HCT116 (cell line): ENCODE results near the gene DNM2. TPM values are rescaled to one million over a fixed set of nuclear protein-coding genes. Genes with fewer than 3 reads are reported as not detected.

ENCODE experiments used
- ATAC-seq: fragments of 200-7000 bp; cut with Tn5 transposase; 2 replicates; pipeline ENCODE4 v1.9.1; 2020; ENCODE audit warnings: mild to moderate bottlenecking, moderate library complexity
- BruUV-seq: library from RNA; stranded (reverse); fragments of 400-500 nt; replicated peaks from 2 replicates; lab custom pipeline; 2021; lab: Mats Ljungman, UMichigan
- CTCF ChIA-PET: fragments of 300-600 bp; sonication (Branson Sonifier 250); formaldehyde crosslinking; loops from one replicate; lab custom pipeline; 2021; ENCODE audit warnings: antibody characterized with exemption; lab: Charles Lee
- POLR2A ChIA-PET: fragments of 300-600, 350-600 bp; sonication (Branson Sonifier 250); formaldehyde crosslinking; loops from one replicate; lab custom pipeline; 2021; ENCODE audit warnings: antibody characterized with exemption; lab: Charles Lee
- RAD21 ChIA-PET, 2 experiments: fragments of 300-600 bp; sonication (Branson Sonifier 250); formaldehyde crosslinking; loops; one replicate each; lab custom pipeline; 2023; ENCODE audit warnings: low total read pairs in 2 of 2; ENCODE audit not compliant: uncharacterized antibody in 2 of 2, unreplicated experiment in 2 of 2, low non-redundant PET in 1 of 2; lab: Charles Lee
- DNase-seq: peaks from one replicate; pipeline ENCODE4 v3.0.0-alpha.2; 2010; ENCODE audit warnings: low read depth, low spot score
- H2AFZ ChIP-seq: fragments of 200-600 bp; shearing (Covaris generic), sonication (generic); 2 replicates; pipeline ENCODE4 v1.6.1; 2017; ENCODE audit warnings: low read depth, mixed run types, mixed read lengths, antibody characterized with exemption, low read length; ENCODE audit not compliant: poor library complexity, severe bottlenecking
- H3K27ac ChIP-seq: 2 replicates; pipeline ENCODE4 v1.5.1; 2012; ENCODE audit warnings: low read depth, low read length
- H3K27me3 ChIP-seq: fragments of 200-600 bp; sonication (generic); 2 replicates; pipeline ENCODE4 v1.6.1; 2016; ENCODE audit warnings: mixed run types, low read length, mixed read lengths; ENCODE audit not compliant: insufficient read depth
- H3K36me3 ChIP-seq, 2 experiments: fragments of 200-500 bp in 1 of 2; fragments of 200-600 bp in 1 of 2; sonication (Bioruptor generic) in 1 of 2; sonication (generic) in 1 of 2; 2 replicates each; pipeline versions ENCODE4 v1.5.1 to v1.6.1; 2014 to 2016; ENCODE audit warnings: low read length in 2 of 2, inconsistent platforms in 1 of 2, mixed read lengths in 1 of 2, mixed run types in 1 of 2; ENCODE audit not compliant: insufficient read depth in 2 of 2, control insufficient read depth in 1 of 2
- H3K4me1 ChIP-seq, 2 experiments: fragments of 200-600 bp in 1 of 2; sonication (generic) in 1 of 2; 2 replicates each; pipeline versions ENCODE4 v1.5.1 to v1.6.1; 2012 to 2017; ENCODE audit warnings: low read length in 2 of 2, inconsistent platforms in 1 of 2, mild to moderate bottlenecking in 1 of 2, mixed read lengths in 1 of 2, mixed run types in 1 of 2, moderate library complexity in 1 of 2; ENCODE audit not compliant: insufficient read depth in 2 of 2, control insufficient read depth in 1 of 2
- H3K4me2 ChIP-seq: fragments of 200-600 bp; sonication (generic); 2 replicates; pipeline ENCODE4 v1.6.1; 2017; ENCODE audit warnings: mixed run types, low read length, mixed read lengths
- H3K4me3 ChIP-seq, 2 experiments: fragments of 200-600 bp in 1 of 2; sonication (generic) in 1 of 2; replicated peaks in 1 of 2; 2 replicates each; pipeline ENCODE4 v1.5.1; 2011 to 2016; ENCODE audit warnings: low read length in 2 of 2, control low read depth in 1 of 2, low read depth in 1 of 2, mild to moderate bottlenecking in 1 of 2, mixed read lengths in 1 of 2, mixed run types in 1 of 2
- H3K79me2 ChIP-seq: fragments of 200-600 bp; sonication (generic); 2 replicates; pipeline ENCODE4 v1.6.1; 2017; ENCODE audit warnings: mild to moderate bottlenecking, mixed run types, low read length, moderate library complexity, mixed read lengths; ENCODE audit not compliant: insufficient read depth
- H3K9ac ChIP-seq: fragments of 200-600 bp; sonication (generic); 2 replicates; pipeline ENCODE4 v1.6.1; 2016; ENCODE audit warnings: low read length, mixed read lengths
- H3K9me2 ChIP-seq: fragments of 200-600 bp; sonication (generic), shearing (Covaris generic); 2 replicates; pipeline ENCODE4 v1.6.1; 2017; ENCODE audit warnings: mixed run types, mild to moderate bottlenecking, moderate library complexity; ENCODE audit not compliant: insufficient read depth
- H3K9me3 ChIP-seq, 2 experiments: fragments of 200-500 bp in 1 of 2; fragments of 200-600 bp in 1 of 2; sonication (Bioruptor generic) in 1 of 2; sonication (generic) in 1 of 2; 2 replicates each; pipeline ENCODE4 v1.6.1; 2014 to 2017; ENCODE audit warnings: low read length in 2 of 2, mixed read lengths in 2 of 2, inconsistent platforms in 1 of 2, low read depth in 1 of 2, mild to moderate bottlenecking in 1 of 2, mixed run types in 1 of 2, moderate library complexity in 1 of 2; ENCODE audit not compliant: control insufficient read depth in 1 of 2, insufficient read depth in 1 of 2
- H4K20me1 ChIP-seq: fragments of 200-600 bp; sonication (generic), shearing (Covaris generic); 2 replicates; pipeline ENCODE4 v1.6.1; 2017; ENCODE audit warnings: mixed run types, mild to moderate bottlenecking, moderate library complexity; ENCODE audit not compliant: insufficient read depth
- CBX3 ChIP-seq: IDR thresholded peaks from 2 replicates; pipeline ENCODE4 v1.6.1; 2012; ENCODE audit warnings: low read depth
- CEBPB ChIP-seq: IDR thresholded peaks from 2 replicates; pipeline ENCODE4 v1.6.1; 2012; ENCODE audit warnings: low read depth
- EGR1 ChIP-seq: IDR thresholded peaks from 2 replicates; pipeline ENCODE4 v1.6.1; 2012; ENCODE audit warnings: low read depth
- EZH2 ChIP-seq: fragments of 200-600 bp; sonication (generic); IDR thresholded peaks from 2 replicates; pipeline ENCODE4 v1.6.1; 2017; ENCODE audit warnings: antibody characterized with exemption, mixed run types
- EZH2phosphoT487 ChIP-seq: fragments of 200-600 bp; IDR thresholded peaks from 2 replicates; pipeline ENCODE4 v1.6.1; 2018; ENCODE audit warnings: antibody characterized with exemption, borderline replicate concordance
- FOSL1 ChIP-seq: IDR thresholded peaks from 2 replicates; pipeline ENCODE4 v1.6.1; 2012; ENCODE audit warnings: low read depth
- JUND ChIP-seq: IDR thresholded peaks from 2 replicates; pipeline ENCODE4 v1.6.1; 2012
- POLR2A ChIP-seq: IDR thresholded peaks from 2 replicates; pipeline ENCODE4 v1.7.0; 2011; ENCODE audit warnings: borderline replicate concordance; ENCODE audit not compliant: insufficient read depth, insufficient read length; ENCODE audit errors: extremely low read depth
- RAD21 ChIP-seq: IDR thresholded peaks from 2 replicates; pipeline ENCODE4 v1.6.1; 2012; ENCODE audit warnings: low read depth, mild to moderate bottlenecking
- SIN3A ChIP-seq: IDR thresholded peaks from 2 replicates; pipeline ENCODE4 v1.6.1; 2012; ENCODE audit warnings: low read depth
- SP1 ChIP-seq: IDR thresholded peaks from 2 replicates; pipeline ENCODE4 v1.6.1; 2012; ENCODE audit warnings: low read depth
- SRF ChIP-seq: IDR thresholded peaks from 2 replicates; pipeline ENCODE4 v1.6.1; 2012; ENCODE audit warnings: low read depth
- TCF7L2 ChIP-seq: IDR thresholded peaks from 2 replicates; pipeline ENCODE4 v1.7.0; 2011; ENCODE audit warnings: borderline replicate concordance, inconsistent platforms; ENCODE audit not compliant: insufficient read depth, insufficient read length; ENCODE audit errors: extremely low read depth
- YY1 ChIP-seq: IDR thresholded peaks from 2 replicates; pipeline ENCODE4 v1.6.1; 2011; ENCODE audit warnings: low read length, low read depth, moderate library complexity, mild to moderate bottlenecking; ENCODE audit not compliant: insufficient replicate concordance; ENCODE audit errors: extremely low read depth
- ZNF274 ChIP-seq: fragments of 200-500 bp; sonication (Bioruptor generic); IDR thresholded peaks from 2 replicates; pipeline ENCODE4 v1.6.1; 2014; ENCODE audit warnings: mild to moderate bottlenecking, low read depth, low read length, inconsistent platforms
- intact Hi-C: fragments of 100-400 bp; cut with micrococcal nuclease; formaldehyde crosslinking; loops from 2 replicates; pipeline ENCODE4 v1.10.0; 2022
- total RNA-seq: library from RNA; stranded (reverse); gene quantifications from one replicate; pipeline ENCODE4 v1.2.1, GENCODE V29; 2021; ENCODE audit not compliant: unreplicated experiment
- TF ChIP-seq, protein P1 (sequence below): IDR thresholded peaks from 2 replicates; pipeline ENCODE4 v1.6.1; 2012
- TF ChIP-seq, protein P2 (sequence below), 3 experiments: fragments of 200-600 bp in 1 of 3; sonication (generic) in 1 of 3; IDR thresholded peaks in 2 of 3; conservative IDR thresholded peaks in 1 of 3; 2 replicates each; pipeline ENCODE4 v1.5.1; 2012 to 2017; ENCODE audit warnings: low read depth in 2 of 3, low read length in 2 of 3, antibody characterized with exemption in 1 of 3, borderline replicate concordance in 1 of 3, control low read depth in 1 of 3, mild to moderate bottlenecking in 1 of 3, mixed read lengths in 1 of 3, mixed run types in 1 of 3, moderate library complexity in 1 of 3; ENCODE audit not compliant: insufficient read depth in 1 of 3
- TF ChIP-seq, protein P3 (sequence below): IDR thresholded peaks from 2 replicates; pipeline ENCODE4 v1.6.1; 2011; ENCODE audit warnings: mild to moderate bottlenecking, low read length, moderate library complexity; ENCODE audit not compliant: insufficient replicate concordance; ENCODE audit errors: extremely low read depth
- TF ChIP-seq, protein P4 (sequence below): IDR thresholded peaks from 2 replicates; pipeline ENCODE4 v1.6.1; 2012

The DNM2 gene
- total RNA-seq, 1 experiment from 2014 or later: 183 TPM

DNA sequence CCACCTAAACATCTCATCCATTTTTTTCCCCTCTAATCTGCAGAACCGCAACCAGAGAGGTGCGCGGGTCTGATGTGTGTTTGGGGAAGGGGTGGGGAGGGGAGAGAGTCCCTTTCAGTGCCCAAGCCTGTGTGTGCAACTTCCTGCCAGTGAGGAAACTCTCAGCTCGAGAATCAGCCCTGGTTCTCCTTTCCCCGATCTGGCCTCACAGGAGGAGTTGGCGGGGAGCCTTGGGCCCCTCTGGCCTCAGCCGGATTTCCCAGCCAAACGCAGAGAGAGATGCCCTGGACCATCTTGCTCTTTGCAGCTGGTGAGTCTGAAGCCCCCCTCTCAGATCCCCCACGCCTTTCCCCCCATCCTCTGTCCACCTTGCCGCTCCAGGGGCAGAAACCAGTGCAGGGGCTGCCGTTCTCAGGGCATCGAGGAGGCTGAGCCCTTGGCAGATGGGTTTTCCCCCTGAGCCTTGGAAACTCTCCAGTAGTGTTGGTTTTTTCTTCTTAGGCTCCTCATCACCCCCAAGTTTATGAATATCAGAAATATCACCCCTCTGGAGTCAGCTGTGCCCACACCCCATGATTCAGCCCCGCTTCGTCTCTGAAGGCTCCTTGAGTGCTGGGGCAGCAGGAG lies 130.5 kb downstream of the DNM2 start, which contains the start of gene C19orf38:
C19orf38 (plus strand) TSS at position 186 of the 627 bp plus-strand sequence; CDS start at position 280, 94 bp downstream.
- Histone ChIP-seq H3K9ac (no peak within 1 kb of the TSS), H4K20me1 (no peaks in the 10 kb centered on the region), H3K79me2 (no peaks in the 10 kb centered on the region), H3K27me3 (no peaks in the 10 kb centered on the region), H2AFZ (no peak within 1 kb of the TSS), H3K36me3 (no peaks in the 10 kb centered on the region), H3K4me1 (peaks cover 2 to 6% of the 10 kb centered on the region in 2 experiments; a peak in 2 of 4 replicates), H3K4me2 (no peak within 1 kb of the TSS), H3K9me2 (no peaks in the 10 kb centered on the region), H3K9me3 (no peaks in the 10 kb centered on the region), H3K4me3 (no peak within 1 kb of the TSS), H3K27ac (no peak within 1 kb of the TSS)
- POLR2A ChIA-PET: no interaction called here
- TF ChIP-seq, protein P1, sequence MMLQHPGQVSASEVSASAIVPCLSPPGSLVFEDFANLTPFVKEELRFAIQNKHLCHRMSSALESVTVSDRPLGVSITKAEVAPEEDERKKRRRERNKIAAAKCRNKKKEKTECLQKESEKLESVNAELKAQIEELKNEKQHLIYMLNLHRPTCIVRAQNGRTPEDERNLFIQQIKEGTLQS: no peak
- TF ChIP-seq TCF7L2 (no peak), JUND (no peak), EZH2phosphoT487 (no peak), RAD21 (no peak), SP1 (no peak), ZNF274 (no peak), EGR1 (no peak), EZH2 (no peak), SIN3A (no peak), POLR2A (no peak), SRF (no peak), CBX3 (no peak), FOSL1 (no peak), CEBPB (no peak), YY1 (no peak)
- TF ChIP-seq, protein P2, sequence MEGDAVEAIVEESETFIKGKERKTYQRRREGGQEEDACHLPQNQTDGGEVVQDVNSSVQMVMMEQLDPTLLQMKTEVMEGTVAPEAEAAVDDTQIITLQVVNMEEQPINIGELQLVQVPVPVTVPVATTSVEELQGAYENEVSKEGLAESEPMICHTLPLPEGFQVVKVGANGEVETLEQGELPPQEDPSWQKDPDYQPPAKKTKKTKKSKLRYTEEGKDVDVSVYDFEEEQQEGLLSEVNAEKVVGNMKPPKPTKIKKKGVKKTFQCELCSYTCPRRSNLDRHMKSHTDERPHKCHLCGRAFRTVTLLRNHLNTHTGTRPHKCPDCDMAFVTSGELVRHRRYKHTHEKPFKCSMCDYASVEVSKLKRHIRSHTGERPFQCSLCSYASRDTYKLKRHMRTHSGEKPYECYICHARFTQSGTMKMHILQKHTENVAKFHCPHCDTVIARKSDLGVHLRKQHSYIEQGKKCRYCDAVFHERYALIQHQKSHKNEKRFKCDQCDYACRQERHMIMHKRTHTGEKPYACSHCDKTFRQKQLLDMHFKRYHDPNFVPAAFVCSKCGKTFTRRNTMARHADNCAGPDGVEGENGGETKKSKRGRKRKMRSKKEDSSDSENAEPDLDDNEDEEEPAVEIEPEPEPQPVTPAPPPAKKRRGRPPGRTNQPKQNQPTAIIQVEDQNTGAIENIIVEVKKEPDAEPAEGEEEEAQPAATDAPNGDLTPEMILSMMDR (IDR thresholded peaks at IDR 0.05 in 2 of 3, conservative IDR thresholded peaks at IDR 0.05 in 1 of 3; ENCODE audit: borderline replicate concordance in 1 of 3, insufficient read depth in 1 of 3, low read depth in 2 of 3, low read length in 2 of 3): no peak
- TF ChIP-seq, protein P3, sequence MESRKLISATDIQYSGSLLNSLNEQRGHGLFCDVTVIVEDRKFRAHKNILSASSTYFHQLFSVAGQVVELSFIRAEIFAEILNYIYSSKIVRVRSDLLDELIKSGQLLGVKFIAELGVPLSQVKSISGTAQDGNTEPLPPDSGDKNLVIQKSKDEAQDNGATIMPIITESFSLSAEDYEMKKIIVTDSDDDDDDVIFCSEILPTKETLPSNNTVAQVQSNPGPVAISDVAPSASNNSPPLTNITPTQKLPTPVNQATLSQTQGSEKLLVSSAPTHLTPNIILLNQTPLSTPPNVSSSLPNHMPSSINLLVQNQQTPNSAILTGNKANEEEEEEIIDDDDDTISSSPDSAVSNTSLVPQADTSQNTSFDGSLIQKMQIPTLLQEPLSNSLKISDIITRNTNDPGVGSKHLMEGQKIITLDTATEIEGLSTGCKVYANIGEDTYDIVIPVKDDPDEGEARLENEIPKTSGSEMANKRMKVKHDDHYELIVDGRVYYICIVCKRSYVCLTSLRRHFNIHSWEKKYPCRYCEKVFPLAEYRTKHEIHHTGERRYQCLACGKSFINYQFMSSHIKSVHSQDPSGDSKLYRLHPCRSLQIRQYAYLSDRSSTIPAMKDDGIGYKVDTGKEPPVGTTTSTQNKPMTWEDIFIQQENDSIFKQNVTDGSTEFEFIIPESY: no peak
- TF ChIP-seq, protein P4, sequence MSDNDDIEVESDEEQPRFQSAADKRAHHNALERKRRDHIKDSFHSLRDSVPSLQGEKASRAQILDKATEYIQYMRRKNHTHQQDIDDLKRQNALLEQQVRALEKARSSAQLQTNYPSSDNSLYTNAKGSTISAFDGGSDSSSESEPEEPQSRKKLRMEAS: no peak
- CTCF ChIA-PET: interaction anchor here (1.2 kb wide), 1 partner anchor 10 kb away, joined by 3 read pairs; no protein-coding TSS in a partner anchor
- BruUV-seq: no TSS peak
- no peak for ATAC-seq
- intact Hi-C loops: no loop called here
- RAD21 ChIA-PET: no interaction called here
- DNase-seq: no peak
